Activated T-helper 1 cell treated with Interleukin-2 at 50 U/mL for 16 hours (primary cell): ENCODE measurements around the gene JKAMP.

ENCODE experiments used
- DNase-seq: peaks from one replicate; pipeline ENCODE4 v3.0.0-alpha.2; 2020; ENCODE audit warnings: low read depth

The JKAMP gene

DNA sequence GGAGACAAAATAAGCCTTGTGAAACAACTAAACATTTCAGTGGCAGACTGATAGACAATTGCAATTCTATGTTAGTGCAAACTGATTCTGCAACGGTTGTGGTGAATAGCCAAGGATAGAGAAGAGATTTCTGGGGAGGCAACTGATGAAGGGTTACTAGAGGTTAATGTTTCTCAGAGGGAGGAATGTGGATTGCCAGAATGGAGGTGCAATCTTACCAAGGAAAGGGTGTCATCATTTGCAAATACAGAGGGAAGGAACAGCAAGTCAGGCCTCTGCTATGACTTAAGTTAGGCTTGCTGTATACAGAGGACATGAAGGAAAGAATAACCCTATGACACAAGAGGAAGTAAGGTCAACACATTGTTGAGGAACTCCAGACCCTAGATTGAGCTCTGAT is 56.5 kb downstream of the JKAMP start:
- DNase-seq, result no peak

DNA sequence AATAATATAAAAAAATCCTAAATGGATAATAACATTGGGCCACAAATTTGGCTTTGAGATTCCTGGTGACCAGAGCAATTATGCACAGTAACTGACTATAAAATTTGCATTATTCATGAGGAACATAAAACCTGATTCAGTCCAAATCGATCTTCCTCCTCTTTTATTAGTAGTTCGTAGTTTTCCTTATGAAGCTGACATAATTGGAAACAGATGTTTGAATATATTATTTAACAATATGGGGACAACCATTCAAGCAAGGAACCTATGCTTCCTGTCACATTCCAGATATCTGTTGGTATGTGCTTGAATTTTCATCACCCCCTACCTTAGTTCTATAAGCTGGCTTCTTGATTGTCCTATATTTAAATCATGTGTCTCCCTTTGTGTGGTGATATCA is 57.4 kb downstream of the JKAMP start:
- DNase-seq, result no peak

- no peak for DNase-seq
Measured at GRCh38 chr14:59543873-59544272, 59.6 kb downstream of the JKAMP start.

DNA sequence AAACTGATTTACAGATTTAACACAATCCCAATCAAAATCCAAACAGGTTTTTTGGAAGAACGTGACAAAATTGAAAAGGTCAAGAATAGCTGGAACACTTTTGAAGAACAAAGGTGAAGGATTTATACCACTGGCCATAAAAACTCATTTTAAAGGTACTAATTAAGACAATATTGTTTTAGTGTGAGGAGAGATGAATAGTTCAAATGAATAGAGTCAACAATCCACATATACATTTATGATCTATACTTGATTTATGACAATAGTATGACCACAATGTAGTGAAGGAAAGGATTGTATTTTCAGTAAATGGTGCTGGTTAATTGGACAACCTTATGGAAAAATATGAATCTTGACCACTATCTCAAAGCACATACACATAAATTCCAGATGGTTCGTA is 63.0 kb downstream of the JKAMP start:
- DNase-seq, result no peak
